NCI-H2081 (cell line): ENCODE data around the gene H19.

Experiments used
- DNase-seq, 2 experiments: peaks; one replicate each; lab custom pipeline; 2025; lab: John Stamatoyannopoulos, UW

Gene H19

DNA sequence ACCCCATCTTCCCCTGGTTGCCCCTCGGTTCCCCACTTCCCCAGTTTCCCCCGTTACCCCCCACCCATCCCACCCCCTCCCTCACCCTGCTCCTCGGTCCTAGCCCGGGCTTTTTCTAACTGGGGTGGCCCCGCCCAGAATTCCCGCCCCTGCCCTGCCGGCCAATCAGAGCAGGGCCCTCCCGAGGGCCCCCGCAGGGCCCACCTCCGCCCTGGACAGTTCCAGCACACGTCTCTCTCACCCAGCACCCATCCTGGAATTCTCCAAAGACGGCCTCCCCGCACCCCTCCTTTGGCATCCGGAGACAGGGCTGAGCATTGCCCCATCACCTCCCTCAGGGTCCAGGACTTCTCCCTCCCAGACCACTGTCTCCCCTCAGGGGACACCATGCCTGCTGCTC, at the start of gene H19:
H19 (minus strand) TSS at position 88 of the 400 bp plus-strand sequence.
- DNase-seq = no peak

DNA sequence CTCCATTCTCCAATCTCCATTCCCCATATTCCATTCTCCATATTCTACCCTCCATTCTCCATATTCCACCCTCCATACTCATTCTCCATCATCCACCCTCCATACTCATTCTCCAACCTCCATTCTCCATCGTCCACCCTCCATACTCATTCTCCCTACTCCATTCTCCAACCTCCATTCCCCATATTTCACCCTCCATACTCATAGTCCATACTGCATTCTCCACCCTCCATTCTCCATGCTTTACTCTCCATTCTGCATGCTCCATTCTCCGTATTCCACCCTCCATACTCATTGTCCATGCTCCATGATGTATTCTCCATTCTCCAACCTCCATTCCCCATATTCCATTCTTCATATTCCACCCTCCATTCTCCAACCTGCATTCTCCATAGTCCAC, 44.3 kb upstream of the H19 start:
- DNase-seq = no peak

DNA sequence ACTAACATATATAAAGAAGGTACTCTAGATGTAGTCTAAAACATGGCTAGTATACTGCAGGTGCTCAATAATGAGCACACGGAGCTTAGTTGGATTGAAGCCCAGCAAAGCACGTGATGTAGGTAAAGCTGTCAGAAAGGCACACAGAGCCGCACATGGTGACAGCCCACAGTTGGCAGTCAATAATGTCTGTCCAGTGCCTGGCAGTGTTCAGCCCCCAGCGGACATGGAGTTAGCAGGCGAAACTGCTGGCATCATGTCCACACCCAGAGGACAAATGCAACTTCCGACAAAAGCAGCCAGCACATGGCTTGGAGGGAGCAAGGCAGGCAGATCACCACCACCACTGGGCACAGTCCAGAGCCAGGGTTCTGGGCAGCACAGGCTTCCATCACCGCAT, 43.5 kb upstream of the H19 start:
- DNase-seq = no peak

DNA sequence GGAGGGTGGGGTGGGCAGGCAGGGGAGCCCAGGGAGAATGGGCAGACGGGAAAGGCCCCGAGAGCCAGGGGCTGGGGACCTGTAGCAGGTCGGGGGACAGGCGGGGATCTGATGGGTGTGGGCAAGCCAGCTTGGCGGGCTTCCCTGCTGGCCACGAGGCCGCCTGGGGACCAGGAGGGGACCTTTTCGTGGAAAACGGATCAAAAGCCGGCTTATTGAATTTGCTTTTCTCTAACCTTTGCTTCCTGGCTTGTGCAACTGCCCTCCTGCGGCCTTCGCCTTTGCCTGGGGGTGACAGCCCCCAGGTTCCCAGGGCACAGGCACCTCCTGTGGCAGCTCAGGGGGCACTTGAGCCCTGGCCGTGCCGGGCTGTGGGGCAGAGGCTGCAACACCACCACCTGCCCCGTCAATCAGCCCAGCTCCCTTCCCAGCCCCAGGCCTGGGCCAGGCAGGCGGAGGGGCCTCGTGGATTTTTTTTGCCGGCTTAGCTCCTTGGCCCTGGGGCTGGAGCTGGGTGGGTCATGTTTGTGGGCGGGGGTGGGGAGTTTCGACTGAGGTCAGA, 41.6 kb upstream of the H19 start:
- no peak for DNase-seq

DNA sequence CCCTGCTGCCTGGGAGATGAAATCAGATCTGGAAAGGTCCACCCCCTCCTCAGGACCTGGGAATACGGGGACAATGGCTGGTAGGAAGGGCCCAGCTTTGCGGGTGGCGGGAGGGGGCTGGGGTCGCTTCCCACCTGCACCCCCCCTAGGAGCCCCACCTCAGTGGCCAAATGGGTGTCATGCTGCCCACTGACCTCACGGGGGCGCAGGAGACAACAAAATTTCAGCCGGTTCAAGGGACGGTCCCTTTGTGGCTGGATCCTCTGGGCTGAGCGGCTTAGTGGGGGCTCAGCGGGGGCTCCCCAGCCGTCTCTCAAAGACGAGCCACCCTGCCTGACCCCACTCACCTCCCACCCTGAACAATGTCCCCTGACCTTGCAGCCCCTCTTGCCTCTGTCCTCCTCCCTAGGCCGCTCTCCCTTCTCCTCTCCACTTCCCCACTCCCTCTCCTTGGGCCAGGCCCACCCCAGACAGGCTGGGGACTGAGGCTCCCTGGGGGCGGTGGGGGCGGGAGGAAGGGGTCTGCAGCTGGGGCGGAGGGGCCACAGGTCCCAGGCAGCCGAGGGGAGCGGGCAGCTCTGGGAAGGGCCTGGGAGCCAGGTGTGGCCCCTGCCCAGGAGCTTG, 39.3 kb upstream of the H19 start:
- no peak for DNase-seq

DNA sequence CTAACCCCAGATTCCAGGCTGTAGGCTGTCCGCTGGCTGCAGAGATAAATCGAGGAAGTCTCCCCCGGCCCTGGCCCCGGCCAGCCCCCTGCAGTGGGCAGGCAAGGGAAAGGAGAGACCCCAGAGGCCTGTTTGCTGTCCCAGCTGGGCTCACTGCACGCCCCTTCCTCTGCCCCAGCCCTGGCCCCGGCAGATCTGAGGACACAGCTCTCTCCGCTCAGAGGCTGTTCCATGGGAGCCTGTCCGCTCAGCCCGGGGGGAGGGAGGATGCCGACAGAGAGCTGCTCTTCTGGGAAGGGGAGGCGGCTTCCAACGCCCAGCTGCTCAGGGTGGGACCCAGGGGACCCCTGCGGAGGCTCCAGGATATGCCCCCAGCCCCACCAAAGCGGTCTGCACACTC, 37.7 kb upstream of the H19 start:
- no peak for DNase-seq

DNA sequence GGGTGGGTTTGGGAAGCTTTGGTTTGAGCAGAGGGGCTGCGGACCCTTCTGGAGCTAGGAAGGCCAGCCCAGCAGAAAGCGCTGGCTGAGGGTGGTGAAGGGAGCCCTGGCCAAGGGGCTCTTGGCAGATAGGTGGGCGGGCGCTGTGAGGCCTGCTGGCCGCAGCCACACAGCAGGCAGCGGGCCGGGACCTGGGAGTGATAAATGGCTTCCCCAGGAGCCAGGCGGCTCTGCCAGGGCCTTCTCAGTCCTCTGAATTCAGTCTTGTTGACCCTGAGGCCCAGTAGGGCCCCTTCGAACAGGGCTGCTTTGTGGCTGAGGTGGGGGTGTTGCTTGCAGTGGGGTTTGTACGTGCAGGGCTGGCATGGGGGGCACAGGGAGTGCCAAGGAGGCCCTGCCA, 33.4 kb upstream of the H19 start:
- DNase-seq = no peak

DNA sequence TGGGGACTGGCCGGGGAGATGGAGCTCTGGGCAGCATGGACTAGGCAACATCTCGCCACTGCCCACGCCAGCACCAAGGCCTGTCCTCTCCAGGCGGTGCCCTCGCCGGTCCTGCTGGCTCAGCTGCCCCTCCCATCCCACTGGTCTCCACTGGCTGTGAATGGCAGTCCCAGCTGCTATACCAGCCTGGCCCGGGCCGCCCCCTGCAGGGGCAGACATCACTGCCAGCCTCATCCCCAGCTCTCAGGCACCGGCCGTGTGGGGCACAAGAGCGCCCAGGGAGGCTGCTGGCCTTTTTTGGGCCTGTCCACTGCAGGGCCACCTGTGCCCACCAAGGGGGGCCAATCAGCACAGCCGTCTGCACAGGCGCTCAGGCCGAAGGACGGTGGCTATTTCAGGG, 30.1 kb upstream of the H19 start:
- no peak for DNase-seq

DNA sequence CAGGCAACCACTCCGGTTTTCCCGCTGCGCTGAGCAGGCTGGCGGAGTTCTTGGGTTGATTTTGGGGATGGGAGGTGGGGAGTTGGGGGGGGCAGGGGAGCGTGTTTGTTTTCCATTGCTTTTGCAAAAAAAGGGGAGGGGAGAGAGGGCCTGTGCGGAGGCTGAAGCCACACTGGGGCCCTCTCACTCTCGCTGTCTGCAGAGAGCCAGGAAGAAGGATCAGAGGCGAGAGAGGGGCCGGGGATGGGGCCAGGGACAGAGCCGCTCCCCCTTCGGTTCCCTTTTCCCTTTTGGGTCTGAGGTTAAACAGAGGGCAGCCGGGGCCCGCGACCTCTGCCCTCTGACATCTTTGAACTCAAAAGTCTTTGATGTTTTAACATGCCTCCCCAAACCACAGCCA, 17.4 kb upstream of the H19 start:
- DNase-seq = no peak

DNA sequence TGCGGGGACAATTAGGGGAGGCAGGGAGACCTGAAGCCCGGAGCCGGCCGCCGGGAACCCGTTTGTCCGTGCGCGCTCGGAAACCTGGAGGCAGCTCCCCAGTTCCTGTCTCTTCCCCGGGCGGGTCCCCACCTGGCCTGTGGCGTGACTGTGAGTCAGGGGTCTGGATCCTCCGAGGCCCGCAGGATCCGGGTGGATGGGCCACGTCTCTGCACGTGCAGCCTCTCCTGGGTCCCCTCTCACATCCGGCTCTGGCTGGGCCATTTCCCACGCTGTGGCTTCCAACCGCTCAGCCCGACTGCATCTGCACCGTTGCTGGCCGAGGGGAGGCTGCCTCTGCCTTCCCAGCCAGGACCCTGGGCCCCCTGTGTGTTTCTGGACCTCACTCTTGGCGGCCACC, 14.8 kb upstream of the H19 start:
- no peak for DNase-seq

DNA sequence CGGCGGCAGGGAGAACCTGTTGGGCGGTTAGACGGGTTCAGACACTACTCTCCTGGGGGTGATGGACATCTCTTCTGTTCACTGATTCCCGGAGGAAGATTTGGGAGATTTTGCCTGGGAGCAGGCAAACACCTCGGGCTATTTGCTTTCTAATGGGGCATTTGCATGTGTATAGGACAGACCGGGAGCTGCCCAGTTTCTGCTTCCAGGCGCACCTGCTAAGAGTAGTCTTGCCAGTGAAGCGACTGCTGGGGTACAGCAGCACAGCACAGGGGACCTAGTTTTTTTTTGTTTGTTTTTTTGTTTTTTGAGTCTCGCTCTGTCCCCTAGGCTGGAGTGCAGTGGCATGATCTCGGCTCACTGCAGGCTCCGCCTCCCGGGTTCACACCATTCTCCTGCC, 6.8 kb upstream of the H19 start:
- DNase-seq = no peak

DNA sequence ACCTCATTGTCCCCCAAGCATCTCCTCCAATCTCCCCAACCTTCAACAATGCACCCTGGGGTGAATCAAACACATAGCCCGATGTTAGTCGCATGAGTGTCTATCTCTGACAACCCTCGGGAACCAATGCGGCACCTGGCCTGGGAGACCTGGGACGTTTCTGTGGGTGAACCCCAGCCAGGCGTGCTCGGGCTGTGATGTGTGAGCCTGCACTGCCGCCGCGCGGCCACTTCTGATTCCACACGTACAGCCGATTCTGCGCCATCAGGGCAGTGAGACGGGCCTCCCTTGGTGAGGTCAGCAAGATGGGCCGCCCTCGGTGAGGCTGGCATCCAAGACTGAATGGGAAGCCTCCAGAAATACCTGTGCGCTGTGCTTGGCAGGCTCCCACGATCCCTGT, 5.2 kb upstream of the H19 start:
- DNase-seq = no peak

DNA sequence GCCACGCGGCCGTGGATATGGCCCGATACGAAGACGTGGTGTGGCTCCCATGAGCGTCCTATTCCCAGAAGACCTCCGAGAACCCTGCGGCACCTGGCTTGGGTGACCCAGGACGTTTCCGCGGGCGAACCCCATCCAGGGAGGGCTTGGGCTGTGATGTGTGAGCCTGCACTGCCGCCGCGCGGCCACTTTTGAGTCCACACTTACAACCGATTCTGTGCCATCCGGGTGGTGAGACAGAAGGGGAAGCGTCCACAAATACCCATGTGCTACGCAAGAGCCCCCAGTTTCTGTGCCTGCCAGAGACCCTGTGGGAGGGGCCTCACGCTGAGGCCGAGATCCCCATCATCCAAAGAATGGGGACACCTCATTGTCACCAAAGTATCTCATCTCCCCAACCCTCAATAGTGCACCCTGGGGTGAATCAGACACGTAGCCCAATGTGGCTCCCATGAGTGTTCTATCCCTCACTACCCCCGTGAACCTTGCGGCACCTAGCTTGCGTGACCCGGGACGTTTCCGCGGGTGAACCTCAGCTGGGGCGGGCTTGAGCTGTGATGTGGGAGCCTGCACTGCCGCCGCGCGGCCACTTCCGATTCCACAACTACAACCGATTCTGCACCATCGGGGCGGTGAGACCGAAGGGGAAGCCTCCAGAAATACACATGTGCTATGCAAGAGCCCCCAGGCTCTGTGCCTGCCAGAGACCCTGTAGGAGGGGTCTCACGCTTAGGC, 4.6 kb upstream of the H19 start:
- DNase-seq = no peak

DNA sequence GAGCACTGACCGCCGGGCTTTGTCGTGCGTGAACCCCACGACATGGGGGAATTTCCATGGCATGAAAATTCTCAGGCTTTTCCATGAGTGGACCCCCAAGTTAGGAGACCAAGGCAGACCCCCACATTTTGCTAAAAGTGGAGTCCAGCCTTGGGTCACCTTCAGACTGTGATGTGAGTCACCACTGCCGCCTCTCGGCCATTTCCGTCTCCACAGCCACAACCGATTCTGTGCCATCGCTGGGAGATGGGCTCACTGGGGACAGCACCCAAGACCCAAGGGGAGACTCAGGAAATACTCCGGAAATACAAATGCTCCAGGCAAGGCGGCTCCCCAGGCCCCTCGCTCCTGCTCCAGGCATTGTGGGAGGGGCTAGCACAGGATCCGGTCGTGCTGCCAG, 1.2 kb upstream of the H19 start:
- no peak for DNase-seq

DNA sequence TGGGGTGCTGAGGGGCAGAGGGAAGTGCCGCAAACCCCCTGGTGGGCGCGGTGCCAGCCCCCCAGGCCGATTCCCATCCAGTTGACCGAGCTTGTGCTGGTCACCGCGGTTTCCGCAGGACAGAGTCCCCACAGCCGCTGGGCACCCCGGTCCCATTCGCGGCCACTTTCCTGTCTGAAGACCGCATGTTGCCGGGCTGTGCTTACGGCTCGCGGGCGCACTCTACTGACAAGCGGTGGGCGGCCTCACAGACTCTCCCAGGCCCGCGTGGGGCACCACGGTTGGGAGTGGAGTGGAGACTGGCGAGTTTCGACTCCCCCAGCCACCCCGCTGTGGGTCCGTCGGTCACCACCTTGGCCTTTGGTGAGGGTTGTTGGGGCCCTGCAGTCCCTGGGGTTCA, 648 bp upstream of the H19 start:
- DNase-seq = no peak

DNA sequence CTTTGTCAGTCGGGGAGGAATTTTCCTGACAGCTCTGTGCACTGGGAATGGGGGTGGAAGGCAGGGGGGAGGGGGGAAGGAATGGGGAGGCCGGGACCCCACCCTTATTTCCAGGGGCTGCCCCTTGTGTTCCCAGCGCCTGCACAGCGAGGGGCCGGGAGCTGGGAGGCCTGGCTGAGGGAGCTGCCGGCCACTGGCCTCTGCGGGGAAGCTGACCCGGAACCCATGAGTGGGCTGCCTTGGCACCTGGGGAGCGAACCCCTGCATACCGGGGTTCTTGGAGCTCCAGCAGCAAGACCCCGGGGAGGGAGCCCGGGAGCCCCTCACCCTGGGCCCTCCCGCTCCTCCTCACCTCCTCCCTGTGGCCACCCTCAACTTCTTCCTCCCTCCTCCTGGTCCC, 3.5 kb downstream of the H19 start:
- DNase-seq = no peak

DNA sequence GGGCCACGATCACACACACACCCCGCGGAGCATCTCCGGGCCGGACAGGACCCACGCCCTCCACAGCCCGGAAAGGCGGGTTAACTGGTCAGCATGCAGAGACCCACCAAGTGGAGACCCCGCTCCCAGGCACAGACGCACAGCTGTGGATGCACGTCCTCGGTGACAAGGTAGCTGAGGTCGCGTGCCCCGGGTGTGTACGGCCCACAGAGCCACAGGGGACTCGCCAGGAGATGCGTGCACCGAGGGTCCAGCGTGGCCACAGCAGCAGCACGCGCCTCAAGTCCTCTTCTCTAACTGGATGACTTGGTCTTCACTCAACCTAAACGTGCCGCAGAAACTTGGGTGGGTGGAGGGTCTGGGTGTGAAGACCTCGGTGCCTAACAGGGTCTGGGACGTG, 5.5 kb downstream of the H19 start:
- no peak for DNase-seq

DNA sequence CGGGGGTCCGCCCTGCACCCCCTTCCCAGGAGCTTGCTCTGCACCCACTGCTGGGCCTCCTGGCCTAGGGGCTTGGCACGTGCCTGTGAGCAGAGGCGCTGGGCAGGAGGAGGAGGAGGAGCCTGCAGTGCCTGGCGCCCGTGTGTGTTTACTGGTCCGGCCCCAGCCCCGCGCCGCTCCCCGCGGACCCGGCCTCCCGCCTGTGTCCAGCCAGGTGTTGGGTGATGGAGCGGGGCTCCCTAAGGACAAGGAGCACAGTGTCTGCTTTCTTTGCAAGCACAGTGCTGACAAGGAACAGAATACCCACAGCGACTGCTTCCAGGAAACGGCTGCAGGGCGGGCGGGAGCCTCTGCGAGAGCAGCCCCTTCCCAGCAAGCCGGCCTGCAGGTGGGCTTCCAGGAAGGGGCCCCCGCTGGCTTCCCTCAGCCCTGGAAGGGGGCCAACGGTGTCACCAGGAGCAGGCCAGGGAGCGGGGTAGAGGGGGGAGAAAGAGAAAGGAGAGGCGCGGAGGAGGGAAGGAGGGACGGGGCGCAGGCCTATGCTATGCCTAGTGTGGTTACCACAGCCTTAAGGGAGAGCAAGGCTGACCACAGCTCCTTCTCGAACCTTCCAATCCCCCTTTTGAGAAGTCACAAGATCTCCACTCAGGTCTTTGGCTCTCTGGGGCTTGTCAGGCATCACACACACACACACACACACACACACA, 6.6 kb downstream of the H19 start:
- DNase-seq = no peak

DNA sequence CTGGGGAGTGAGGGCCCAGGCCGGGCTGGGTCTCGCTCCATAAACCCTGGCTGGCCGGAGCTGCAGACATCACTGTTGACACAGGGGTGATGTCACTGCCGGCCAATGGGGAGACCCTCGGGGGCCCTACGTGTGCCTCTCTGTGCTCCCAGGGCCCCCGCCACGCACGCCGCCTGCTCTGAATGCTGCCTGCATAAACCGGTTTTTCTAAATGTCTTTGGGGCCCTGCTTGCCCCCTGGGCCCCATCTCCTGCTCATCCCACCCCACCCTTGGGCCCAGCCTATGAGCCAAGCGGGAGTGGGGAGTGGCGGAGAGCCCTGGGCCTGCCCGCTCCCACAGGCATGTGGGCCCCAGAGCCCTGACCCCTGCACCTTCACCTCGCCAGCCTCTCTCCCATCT, 7.7 kb downstream of the H19 start:
- no peak for DNase-seq

DNA sequence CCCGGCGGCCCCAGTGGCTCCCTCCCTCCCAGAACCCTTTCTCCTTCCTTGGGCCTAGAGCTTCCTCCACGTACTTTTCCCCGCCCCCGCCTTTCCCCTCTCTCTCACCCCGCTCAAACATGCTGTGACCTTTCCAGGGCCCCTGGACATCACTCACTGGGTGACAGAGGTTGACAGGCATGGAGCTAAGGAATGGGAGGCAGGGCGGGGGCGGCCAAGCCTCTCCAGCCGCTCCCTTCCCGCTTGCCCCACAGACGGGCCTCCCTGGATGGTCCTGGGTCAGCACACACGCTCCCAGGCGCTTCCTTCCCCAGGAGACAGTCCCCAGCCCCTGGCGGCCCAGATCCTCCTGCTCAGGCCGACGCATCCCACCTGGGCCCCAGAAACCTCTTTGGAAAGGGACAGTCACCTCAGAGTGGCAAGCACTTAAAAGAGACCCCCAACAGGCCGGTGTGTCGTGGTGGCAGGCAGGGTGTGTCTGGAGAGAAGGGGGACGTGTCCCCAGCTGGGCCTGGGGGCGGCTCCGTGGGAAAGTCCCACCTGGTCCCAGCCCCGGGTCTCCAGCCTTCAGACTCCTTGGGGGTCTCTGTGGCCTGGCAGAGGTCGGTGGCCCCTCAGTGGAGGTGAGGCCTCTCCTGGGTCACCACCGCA, 8.8 kb downstream of the H19 start:
- DNase-seq = no peak

DNA sequence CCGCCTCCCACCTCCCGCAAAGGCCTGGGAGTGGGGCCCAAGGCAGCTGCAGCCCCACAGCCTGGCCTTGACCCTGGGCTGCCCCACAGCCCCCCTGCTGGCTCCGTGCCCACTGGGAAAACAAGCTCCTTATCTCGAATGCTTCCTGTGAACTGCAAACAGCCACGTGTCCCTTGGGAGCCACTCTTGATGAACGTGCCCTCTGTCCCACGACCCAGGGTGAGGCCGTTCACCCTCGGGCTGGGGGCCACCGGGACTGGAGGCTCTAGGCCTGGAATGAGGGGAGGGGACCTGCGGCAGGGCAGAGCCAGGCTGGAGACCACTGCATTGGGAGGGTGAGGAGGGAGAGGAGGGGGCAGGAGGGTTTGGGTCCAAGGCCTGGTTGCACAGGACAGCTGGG, 9.5 kb downstream of the H19 start:
- DNase-seq = no peak

DNA sequence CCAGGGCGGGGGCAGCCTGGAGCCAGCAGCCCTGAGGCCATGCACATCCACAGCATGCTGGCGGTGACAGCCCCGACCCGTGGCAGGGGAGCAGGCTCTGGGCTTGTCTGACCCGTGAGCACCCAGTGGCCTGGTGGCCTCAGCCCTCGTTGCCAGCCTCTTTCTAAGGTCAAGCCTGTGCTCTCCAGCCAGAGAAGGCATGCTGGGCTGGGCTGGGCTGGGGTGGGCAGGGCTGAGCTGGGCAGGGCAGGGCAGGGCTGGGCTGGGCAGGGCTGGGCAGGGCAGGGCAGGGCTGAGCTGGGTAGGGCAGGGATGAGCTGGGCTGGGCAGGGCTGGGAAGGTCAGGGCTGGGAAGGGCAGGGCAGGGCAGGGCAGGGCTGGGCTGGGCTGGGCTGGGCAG, 10.6 kb downstream of the H19 start:
- no peak for DNase-seq

DNA sequence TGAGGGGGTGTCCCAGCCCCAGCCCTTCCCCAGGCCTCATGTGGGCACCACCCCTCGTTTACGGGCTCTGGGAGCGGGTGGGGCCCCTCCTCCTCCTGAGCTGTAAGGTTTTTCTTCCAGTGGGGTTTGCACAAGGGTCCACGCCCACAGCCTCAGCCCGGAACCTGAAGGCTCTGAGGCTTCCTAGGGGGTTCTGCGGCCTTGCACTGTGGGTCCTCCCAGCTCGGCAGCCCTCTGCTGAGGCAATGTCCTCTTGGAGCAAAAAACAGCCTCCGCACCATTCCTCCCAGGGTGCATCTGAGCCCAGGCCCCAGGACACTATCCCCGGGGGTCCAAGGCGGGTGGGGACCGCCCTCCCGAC, 14.1 kb downstream of the H19 start:
- DNase-seq = no peak
